GM18517 (cell line): ENCODE results near the gene ATP9B.
A peak's percentile ranks its signal among the peaks of the same experiment; 100 is the strongest.
"Not testable (repeated sequence)": the region's sequence is repeated elsewhere in the genome, so short reads cannot be mapped to it uniquely, and the experiment has no call there.

Experiments used
- ATAC-seq: cut with Tn5 transposase; IDR thresholded peaks from one replicate; pipeline ENCODE4 v1.9.1; 2021; ENCODE audit warnings: mild to moderate bottlenecking, moderate library complexity; ENCODE audit not compliant: unreplicated experiment

Gene ATP9B

DNA sequence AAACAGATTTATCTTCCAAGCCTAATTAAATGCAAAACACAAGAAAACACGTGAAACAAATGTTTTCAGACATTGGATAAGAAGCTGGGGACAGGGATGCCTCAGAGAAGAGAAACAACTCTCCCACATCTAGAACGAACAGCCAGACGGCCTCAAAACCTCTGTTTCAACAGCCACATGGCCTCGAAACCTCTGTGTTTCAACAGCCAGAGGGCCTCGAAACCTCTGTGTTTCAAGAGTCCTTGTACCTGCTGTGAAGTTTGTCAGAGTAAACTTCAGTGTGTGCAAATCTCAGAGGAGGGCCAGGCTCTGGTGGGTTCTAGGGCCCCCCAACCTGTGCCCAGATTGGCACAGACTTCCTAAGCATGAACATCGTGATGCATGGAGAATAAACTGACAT lies 283.2 kb downstream of the ATP9B start:
- no peak for ATAC-seq

DNA sequence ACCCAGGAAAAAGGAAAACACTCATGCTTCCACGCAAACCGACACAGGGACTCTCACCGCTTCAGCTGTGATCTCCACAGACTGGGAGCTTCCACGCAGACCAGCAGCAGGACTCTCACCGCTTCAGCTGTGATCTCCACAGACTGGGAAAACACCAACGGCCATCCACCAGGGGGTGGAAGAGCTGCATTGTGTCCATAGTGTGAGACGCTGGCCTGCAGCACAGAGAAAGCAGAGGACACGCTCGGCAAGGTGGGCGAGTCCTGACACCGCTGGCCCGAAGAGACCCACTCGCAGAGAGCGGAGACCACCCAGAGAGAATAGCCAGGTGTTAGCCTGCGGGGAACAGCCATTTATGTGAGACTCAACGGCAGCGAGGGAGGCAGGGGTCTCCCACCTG lies 284.1 kb downstream of the ATP9B start:
- ATAC-seq = no peak

DNA sequence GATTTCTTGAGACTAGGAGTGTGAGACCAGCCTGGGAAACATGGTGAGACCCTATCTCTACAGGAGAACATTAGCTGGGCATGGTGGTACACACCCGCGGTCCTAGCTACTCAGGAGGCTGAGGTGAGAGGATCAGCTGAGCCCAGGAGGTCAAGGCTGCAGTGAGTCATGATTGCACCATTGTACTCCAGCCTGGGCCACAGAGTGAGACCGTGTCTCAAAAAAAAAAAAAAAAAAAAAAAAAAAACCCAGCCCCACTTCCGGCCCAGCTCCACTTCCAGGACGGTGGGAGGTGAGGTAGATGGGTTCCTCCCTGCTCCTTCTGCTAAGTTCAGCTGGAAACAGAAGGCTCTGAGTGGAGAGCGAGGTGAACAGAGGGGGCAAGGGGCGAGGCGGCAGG lies 285.2 kb downstream of the ATP9B start:
- no peak for ATAC-seq

DNA sequence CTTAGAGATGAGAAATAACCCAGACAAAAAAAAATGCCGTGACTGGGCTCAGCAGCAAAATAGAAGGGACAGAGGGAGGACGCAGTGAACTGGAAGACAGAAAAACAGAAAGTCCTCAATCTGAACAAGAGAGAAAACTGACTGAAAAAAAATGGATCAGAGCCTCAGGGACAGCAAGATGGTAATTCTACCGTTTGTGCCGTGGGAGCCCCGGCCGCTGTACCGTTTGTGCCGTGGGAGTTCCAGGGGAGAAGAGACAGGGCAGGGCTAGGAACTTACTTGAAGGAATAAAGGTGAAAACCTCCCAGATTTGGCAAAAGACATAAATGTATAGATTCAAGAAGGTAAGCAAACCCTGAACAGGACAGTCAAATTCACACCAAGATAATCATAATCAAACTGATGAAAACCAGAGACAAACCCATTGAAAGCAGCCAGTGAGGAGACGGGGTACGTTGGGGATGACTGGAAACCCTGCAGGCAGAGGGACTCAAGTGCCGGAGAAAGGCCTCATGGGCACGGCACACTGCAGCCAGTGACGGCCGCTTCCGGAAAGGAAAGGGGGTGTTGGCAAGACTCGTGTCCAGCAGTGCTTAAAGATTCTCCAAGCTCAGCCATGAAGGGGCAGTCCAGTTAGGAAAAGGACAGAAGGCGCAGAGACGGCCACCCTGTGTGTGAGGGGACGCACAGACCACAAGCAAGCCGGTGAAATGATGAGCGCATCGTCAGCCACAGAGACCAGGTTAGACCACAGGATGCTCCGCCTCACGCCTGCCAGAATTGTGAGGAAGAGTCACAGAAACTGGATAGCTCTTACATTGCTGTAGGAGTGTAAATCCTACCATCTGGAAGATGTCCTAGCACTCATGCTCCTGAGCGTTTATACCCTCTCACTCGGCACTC lies 286.5 kb downstream of the ATP9B start:
- ATAC-seq = peak; percentile 23

DNA sequence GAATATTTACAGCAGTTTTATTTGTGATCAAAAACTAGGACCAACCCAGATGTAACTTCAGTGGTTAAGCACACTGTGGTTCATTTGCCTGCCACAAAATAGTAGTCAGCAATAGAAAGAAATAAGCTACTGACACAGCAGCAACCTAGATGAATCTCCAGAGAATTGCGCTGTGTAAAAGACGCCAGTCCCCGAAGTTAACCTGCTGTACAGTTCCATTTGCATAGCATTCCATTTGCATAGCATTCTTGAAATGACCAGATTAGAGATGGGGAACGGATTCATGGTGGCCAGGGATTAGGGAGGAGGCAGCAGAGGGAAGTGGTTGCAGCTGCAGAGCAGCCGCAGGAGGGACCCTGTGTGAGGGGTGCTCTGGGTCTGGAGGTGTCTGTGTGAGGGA lies 287.2 kb downstream of the ATP9B start:
- peak; percentile 72 for ATAC-seq

DNA sequence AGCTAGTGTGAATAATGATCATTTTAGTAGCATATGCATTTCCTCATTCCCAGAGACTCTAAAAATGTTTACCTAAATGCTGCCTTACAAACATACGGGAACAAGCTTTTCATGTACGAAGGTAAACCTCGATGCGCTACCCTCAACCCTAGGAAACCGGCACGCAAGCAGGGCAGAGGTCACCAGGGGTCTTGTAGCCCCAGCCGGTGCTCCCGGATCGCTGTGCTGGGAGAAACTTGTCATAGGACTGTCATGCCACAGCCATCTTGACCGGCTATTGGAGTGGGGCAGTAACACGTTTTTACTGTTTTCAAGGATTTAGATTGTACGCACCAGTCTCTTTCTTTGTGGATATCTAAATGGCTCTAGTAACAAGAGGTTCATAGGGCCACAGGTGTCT lies 291.7 kb downstream of the ATP9B start:
- no peak for ATAC-seq

DNA sequence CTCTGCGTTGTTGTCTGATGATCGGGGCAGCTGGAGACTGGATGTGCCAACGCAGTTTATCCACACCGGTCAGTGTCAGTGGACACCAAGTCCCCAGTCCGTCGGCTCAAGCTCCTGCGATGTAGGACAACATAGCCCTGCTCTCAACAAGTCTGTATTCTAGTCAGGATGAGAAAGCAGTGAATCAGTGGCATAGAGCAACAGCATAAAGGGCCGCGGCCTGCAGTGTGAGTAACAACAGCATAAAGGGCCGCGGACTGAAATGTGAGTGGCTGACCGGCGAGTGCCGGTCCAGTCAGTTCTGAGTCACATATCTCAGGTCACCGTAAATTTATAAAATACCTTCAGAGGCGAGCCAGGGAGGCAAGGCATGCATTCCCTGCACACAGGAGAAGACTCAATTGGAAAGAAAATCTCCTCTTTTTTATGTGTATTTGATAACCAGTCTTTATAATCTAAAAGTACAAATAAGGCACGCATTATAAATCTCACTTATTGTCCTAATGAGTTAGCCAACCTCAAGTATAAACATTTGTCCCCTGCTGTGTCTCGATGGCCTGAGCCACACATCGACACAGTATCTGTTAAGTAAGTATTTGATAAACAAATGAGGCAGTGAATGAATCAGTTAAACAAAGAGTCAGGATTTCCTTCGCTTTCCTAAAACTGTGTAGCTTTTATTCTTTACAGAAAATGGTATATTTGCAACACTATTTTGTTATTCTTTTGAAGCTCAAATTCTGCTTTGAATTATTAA lies 292.8 kb downstream of the ATP9B start:
- no peak for ATAC-seq

DNA sequence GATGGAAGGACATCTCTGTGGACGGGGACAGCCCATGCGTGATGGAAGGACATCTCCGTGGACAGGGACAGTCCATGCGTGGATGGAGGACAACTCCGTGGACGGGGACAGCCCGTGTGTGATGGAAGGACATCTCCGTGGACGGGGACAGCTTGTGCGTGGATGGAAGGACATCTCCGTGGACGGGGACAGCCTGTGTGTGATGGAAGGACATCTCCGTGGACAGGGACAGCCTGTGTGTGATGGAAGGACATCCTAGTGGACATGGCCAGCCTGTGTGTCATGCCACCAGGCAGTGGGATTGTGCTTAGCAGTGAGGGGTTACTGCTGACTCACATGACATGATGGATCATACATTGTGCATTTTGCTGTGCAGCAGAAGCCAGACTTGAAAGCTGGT lies 296.5 kb downstream of the ATP9B start:
- ATAC-seq = no peak

DNA sequence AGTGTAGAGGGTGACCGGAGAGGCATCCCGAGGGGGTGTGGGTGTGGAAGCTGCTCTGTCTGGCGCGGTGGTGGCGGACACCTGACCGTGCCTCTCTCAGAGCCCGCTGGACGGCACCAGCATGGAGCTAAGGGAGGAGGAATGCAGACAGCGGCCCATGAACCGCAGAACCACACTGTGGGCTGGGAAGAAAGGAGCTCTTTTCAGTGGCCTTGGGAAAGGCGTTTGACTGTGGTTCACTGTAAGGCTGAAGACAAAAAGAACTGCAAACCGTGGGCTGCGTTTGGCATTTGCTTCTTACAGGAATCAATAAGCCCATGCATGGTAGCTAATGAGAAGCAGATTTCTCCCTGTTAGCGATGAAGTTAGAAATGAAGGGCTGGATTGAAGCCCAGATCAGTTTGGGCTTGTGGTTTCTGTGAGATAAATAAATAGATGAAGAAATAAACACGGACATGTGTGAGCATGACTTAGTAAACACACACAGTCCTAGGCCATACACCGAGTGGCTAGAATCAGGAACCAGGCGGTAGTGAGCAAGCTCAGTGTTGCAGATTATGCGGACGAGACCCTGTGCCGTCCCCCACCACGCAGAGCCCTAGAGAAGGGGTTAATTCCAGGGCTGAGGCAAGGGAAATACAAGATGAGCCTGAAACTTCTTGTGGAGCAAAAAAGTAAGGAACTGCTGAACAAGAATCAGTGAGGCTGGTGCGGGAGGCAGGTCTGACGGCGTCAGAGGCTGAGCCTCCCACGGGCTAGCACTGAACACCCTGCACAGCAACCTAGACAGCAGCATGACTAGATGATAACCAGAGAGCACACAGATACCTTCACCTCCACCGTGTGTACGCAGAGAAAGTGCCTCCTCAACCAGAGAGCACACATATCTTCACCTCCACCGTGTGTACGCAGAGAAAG lies 297.2 kb downstream of the ATP9B start:
- no peak for ATAC-seq

DNA sequence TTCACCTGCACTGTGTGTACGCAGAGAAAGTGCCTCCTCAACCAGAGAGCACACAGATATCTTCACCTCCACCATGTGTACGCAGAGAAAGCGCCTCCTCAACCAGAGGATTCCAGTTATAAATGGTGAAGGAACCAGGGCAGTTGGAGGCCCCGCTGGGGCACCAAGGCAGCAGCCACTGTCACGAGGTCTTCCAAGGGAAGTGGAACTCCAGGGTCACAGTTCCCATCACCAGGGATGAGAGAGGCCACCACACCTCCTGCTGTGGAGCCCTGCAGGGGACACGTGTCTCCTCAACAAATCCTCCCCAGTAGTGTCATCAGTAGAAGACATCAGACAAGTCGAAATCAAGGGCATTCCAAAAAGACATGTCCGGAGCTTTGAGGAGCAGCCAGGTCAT lies 298.3 kb downstream of the ATP9B start:
- no peak for ATAC-seq

DNA sequence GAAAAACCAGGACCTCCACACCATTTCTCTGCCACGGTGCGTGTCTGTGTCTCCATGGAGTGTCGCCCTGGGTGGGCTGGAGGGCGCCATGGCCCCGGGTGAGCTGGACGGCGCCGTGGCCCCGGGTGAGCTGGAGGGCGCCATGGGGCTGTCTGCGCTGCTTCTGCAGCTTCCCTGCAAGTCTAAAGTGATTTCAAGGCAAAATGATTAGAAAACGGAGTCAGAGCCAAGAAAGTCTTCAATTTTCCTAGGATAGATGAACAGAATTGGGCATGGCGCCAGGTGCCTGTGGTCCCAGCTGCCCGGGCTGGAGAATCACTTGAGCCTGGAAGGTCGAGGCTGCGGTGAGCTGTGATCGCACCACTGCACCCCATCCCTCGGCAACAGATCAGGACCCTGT lies 298.8 kb downstream of the ATP9B start:
- ATAC-seq = no peak

DNA sequence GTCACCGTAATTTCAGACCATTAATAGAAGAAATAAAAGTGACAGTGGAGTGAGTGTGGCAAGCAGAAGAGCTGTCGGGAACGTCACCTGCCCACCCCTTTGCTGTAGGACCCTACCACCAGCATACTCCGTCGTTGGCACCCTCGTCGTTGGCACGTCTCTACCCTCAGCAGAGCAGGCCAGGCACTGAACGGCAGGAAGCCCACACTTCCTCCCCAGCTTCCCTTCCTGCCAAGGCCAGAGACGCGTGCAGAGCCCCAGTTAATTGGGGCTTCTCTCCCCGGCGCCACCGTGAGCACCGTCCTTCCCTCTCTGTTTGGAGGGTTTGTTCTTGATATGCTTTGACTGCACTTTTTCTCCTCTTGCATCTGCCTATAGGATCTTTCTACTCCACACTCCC lies 299.5 kb downstream of the ATP9B start:
- no peak for ATAC-seq

DNA sequence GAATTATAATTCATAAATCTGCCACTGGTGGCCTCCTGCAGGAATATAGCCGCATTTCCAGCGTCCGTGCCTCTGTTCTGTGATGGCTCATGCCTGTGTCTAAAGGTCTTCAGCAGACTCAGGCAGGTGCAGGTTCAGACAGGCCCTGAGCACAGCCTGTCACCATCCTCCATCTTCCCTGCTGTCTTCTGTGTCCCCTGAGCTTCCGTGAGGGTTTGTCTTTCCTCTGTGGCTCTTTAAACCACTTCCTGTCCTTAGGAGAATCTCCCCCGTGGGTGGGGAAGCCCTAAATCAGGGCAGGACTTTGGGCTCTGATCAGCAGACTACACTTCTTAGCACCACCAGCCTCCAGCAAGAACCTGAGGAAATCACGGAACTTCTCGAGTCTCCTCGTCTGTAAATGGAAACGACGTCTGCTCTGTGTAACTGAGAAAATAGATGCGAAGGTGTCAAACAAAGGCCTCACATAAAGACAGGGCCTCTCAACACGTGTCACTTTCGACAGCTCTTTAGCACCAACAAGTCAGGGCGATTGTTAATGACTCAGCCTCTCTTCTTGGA lies 302.4 kb downstream of the ATP9B start:
- ATAC-seq = no peak

DNA sequence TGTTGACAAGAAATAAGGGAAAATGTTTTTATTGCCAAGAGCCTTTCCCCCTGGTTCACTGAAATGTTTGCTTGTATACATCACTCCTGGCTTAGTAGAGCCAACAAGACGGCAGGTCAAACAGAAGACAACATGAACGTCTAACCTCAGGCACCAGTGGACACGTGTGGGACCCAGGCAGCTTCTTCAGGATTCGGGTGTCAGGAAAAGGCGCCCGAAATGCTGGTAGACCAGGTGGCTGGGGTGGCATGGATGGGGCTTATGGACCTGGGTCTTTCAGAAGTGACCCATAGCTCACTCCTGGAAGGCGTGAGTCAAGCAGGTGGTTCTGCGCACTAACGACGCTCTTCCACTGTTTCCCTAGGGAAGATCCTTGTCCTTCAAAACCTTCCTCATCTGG lies 303.3 kb downstream of the ATP9B start:
- ATAC-seq = no peak

DNA sequence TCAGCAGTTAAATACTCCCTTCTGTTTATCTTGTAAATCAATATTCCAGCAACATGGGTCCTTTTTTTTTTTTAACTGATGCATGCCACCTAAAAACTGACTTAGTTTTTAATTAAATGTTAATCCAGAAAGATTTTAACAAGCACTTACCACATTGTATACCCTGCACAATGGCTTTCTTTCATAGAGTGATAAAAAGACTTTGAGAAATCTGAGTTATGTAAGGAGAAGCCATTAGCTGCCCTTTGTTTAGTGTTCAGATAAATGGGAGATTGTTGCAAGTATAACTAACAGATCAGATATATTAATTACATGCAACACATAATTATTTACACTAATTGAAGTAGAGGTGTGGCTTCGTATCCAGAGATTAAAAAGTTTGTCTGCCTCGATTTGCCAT lies 303.8 kb downstream of the ATP9B start:
- no peak for ATAC-seq

DNA sequence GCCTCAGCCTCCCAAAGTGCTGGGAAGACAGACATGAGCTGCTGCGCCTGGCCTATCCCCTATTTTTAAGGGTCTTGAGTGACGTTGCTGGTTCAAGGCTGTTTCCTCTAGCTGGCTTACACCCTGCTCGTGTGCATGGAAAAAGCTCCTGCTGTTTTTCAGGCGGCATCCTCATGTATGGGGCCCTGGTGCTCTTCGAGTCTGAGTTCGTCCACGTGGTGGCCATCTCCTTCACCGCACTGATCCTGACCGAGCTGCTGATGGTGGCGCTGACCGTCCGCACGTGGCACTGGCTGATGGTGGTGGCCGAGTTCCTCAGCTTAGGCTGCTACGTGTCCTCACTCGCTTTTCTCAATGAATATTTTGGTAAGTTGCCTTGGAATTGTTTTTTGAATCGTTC lies 304.5 kb downstream of the ATP9B start:
- no peak for ATAC-seq

DNA sequence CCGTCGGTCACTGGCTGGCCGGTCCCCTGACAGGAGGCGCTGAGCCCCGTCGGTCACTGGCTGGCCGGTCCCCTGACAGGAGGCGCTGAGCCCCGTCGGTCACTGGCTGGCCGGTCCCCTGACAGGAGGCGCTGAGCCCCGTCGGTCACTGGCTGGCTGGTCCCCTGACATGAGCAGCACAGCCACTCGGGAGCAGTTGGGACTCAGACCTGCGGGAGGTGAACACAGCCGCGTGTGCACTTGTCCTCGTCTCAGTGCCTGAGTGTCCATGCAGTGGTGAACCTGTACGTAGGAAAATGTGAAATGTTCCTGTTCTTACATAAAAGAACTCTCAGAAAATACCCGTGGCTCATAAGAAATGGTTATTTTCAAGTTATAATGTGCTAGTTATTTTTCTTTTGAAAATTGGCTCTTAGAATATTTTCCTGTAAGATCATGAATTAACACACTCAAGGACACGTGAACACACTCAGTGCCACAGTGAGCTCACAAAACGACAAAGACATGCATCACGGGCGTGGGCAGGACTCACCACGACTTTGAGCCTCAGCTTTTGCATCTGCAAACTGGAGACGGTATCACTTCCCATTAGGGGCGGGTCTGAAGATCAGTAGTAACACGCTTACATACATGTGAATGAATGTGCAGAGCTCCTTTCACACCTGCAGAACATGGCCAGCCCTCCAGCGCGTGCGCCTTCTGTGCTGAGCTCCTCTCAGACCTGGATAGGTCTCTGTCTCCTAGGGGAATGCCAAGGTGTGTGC lies 305.4 kb downstream of the ATP9B start:
- ATAC-seq = peak; percentile 50

DNA sequence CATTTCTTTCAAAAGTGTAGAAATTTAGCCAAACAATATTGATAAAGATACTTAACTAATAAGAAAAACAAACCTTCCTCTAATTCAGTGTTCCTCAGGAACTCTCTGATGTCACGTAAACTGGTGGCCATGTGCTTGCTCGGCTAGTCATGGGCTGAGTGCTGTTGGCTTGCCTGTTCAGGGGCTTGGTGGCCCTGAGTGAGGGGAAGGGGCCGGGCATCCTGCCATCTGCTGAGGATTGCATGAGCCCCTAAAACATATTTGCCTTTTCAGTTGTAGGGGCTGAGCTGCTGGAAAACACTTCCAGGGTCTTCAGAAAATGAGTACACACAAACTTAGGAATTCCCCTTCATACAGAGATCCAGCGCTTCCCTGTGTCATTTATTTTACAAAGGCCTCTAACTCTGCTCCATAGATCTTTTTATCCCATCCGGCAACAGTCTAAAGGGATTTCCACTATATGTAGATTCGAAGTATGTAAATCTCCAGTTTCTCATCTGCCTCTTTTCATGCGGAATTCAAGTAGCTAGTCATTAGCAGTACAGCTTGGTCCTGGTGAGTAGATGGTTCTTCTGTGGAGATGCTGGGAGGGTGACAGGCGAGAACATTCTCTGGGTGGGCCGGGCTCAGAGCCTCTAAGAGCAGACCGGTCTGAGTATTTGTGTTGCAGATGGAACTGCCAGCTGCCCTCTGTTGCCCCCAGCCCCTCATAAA lies 306.4 kb downstream of the ATP9B start:
- no peak for ATAC-seq

DNA sequence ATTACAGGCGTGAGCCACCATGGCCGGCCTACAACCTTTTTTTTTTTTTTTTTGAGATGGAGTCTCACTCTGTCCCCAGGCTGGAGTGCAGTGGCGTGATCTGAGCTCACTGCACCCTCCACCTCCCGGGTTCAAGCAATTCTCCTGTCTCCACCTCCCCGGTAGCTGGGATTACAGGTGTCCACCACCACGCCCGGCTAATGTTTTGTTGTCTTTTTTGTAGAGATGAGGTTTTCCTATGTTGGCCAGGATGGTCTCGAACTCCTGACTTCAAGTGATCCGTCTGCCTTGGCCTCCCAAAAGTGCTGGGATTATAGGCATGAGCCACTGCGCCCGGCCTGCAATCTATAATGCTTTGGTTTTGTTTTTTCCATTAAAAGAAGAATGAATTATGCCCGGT lies 307.5 kb downstream of the ATP9B start:
- ATAC-seq = not testable (repeated sequence)
